Endodermal cell (in vitro differentiated cells): ENCODE results near the gene FANCB. TPM values are rescaled to one million over a fixed set of nuclear protein-coding genes. Genes with fewer than 3 reads are reported as not detected.

Experiments
- DNase-seq: peaks from one replicate; pipeline ENCODE4 v3.0.0-alpha.2; 2017
- H3K27ac ChIP-seq: 2 replicates; pipeline ENCODE4 v1.5.1; 2013; ENCODE audit warnings: mild to moderate bottlenecking, low read depth, low read length, moderate library complexity
- H3K27me3 ChIP-seq: 2 replicates; pipeline ENCODE4 v1.6.1; 2013; ENCODE audit warnings: mild to moderate bottlenecking, low read length, moderate library complexity; ENCODE audit not compliant: insufficient read depth, control insufficient read depth, poor library complexity, severe bottlenecking
- H3K36me3 ChIP-seq: 2 replicates; pipeline ENCODE4 v1.7.0; 2013; ENCODE audit warnings: mild to moderate bottlenecking, low read length, moderate library complexity; ENCODE audit not compliant: control insufficient read depth, insufficient read depth
- H3K4me1 ChIP-seq: one replicate; pipeline ENCODE4 v1.7.0; 2013; ENCODE audit warnings: low read length; ENCODE audit not compliant: control insufficient read depth, insufficient read depth
- H3K4me3 ChIP-seq: 2 replicates; pipeline ENCODE4 v1.5.1; 2013; ENCODE audit warnings: mild to moderate bottlenecking, low read length, moderate library complexity
- H3K9ac ChIP-seq: 2 replicates; pipeline ENCODE4 v1.6.1; 2013; ENCODE audit warnings: mild to moderate bottlenecking, low read length, moderate library complexity; ENCODE audit not compliant: poor library complexity, severe bottlenecking; ENCODE audit errors: extremely low read depth
- H3K9me3 ChIP-seq: 2 replicates; pipeline ENCODE4 v1.6.1; 2013; ENCODE audit warnings: mild to moderate bottlenecking, low read length, moderate library complexity; ENCODE audit not compliant: control insufficient read depth
- H3K27ac Mint-ChIP-seq: 2 replicates; pipeline ENCODE4 v1.8.0; 2020; ENCODE audit warnings: mixed read lengths
- H3K27me3 Mint-ChIP-seq: 2 replicates; pipeline ENCODE4 v1.8.0; 2021; ENCODE audit warnings: mild to moderate bottlenecking, mixed read lengths; ENCODE audit not compliant: insufficient read depth
- H3K36me3 Mint-ChIP-seq: 2 replicates; pipeline ENCODE4 v1.8.0; 2020; ENCODE audit warnings: low read depth, mixed read lengths
- H3K4me1 Mint-ChIP-seq: 2 replicates; pipeline ENCODE4 v1.8.0; 2020; ENCODE audit warnings: mixed read lengths
- H3K4me3 Mint-ChIP-seq: 2 replicates; pipeline ENCODE4 v1.8.0; 2020; ENCODE audit warnings: mild to moderate bottlenecking, moderate library complexity, mixed read lengths
- H3K9me3 Mint-ChIP-seq: 2 replicates; pipeline ENCODE4 v1.8.0; 2020; ENCODE audit warnings: mild to moderate bottlenecking, mixed read lengths
- CTCF ChIP-seq: fragments of 200-600 bp; sonication (generic); conservative IDR thresholded peaks from 2 replicates; pipeline ENCODE4 v1.5.0; 2021; ENCODE audit warnings: antibody characterized with exemption, mild to moderate bottlenecking
- WGBS, 2 experiments: methylation state at CpG; one replicate each; pipeline versions ENCODE4 v1.1.5 to v1.1.7; 2013; ENCODE audit warnings: missing lambda C conversion rate in 2 of 2, mixed read lengths in 1 of 2; ENCODE audit not compliant: insufficient coverage in 1 of 2, insufficient read length in 1 of 2; 5-methylcytosine and 5-hydroxymethylcytosine counted together
- total RNA-seq, 2 donors: library from RNA; stranded (reverse); fragmentation: NEBNext Ultra II Directional in 1 of 2; extraction: Animal tissue kit (Norgen Biotek cat#: 25700) in 1 of 2; gene quantifications; 2 replicates in 1 of 2; 3 replicates in 1 of 2; pipeline ENCODE4 v1.2.1, GENCODE V29; 2021

The FANCB gene
- total RNA-seq, 2 donors from 2014 or later: 12.8 to 15.2 TPM

- Histone ChIP-seq H3K9me3 (no peaks in the 10 kb centered on the region), H3K36me3 (peaks cover 3% of the 10 kb centered on the region), H3K4me1 (no peaks in the 10 kb centered on the region), H3K4me3 (no peak overlapping the region), H3K9ac (no peak overlapping the region), H3K27me3 (no peaks in the 10 kb centered on the region), H3K27ac (no peak overlapping the region)
- H3K27me3 Mint-ChIP-seq: no peaks in the 10 kb centered on the region
- WGBS, 2 experiments: 93 to 96% methylated on average over 2 to 6 of the region's 7 CpGs
- TF ChIP-seq CTCF: no peak
- no peaks in the 10 kb centered on the region for H3K4me1 Mint-ChIP-seq
- H3K4me3 Mint-ChIP-seq: no peak overlapping the region
- H3K36me3 Mint-ChIP-seq: peaks cover 9% of the 10 kb centered on the region
- no peak overlapping the region for H3K27ac Mint-ChIP-seq
- DNase-seq: no peak
- H3K9me3 Mint-ChIP-seq: peaks cover 33% of the 10 kb centered on the region
Observed at GRCh38 chrX:14875624-14876023, 2.8 kb upstream of the FANCB start.

DNA sequence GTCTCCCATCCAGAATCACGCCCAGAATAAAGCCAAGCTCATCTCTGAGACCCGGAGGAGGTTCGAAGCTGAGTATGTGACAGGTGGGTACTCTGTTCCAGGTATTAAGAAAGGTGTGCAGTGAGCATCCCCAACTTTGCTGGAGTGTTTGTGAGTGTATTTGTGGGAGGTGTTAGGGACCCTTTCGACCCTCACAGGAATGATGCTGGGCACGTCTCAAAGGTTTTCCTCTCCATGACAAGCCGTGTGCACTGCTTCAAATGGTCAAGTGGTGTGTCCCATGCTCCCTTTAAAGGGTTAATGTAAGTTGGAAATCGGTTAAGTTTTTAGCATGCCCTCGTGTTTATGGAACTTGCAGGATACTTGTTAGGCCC, 794 bp upstream of the FANCB start:
- peak overlapping the region; percentile 83 for H3K27ac Mint-ChIP-seq
- H3K4me3 ChIP-seq: peak overlapping the region; percentile 93

DNA sequence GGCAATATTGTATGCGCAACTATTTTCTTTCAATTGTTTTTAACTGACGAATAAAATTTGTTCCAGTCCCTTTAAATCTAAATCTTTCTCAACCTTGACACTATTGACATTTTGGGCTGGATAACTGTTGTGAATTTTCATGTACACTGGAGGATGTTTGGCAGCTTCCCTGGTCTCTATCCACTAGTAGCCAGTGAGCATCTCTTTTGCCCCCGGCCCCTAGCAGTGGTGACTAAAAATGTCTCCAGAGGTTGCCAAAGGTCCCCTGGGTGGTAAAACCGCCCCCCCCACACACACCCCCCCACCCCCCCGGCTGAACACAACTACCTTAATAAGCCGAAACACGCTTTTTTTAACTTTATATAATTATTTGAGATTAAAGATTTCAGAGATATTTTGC, 514 bp downstream of the FANCB start:
- no peaks in the 10 kb centered on the region for H3K27me3 ChIP-seq
- Mint-ChIP-seq H3K27ac (no peak overlapping the region), H3K9me3 (peaks cover 40% of the 10 kb centered on the region), H3K4me1 (no peaks in the 10 kb centered on the region), H3K36me3 (peaks cover 21% of the 10 kb centered on the region), H3K27me3 (no peaks in the 10 kb centered on the region), H3K4me3 (peak overlapping the region; percentile 75)
- no peaks in the 10 kb centered on the region for H3K4me1 ChIP-seq
- no peak for TF ChIP-seq CTCF
- WGBS, 2 experiments: 64% methylated on average over 2 of the region's 7 CpGs; no CpG with 5 or more reads in 1 of the 2 experiments
- peaks cover 16% of the 10 kb centered on the region for H3K36me3 ChIP-seq
- no peak for DNase-seq
- peak overlapping the region; percentile 60 for H3K9ac ChIP-seq
- H3K27ac ChIP-seq: no peak overlapping the region
- peak overlapping the region; percentile 85 for H3K4me3 ChIP-seq
- peaks cover 12% of the 10 kb centered on the region for H3K9me3 ChIP-seq

More for the DNA sequence above, 794 bp upstream of the FANCB start:
- Histone ChIP-seq H3K9me3 (no peaks in the 10 kb centered on the region), H3K36me3 (peaks cover 3% of the 10 kb centered on the region), H3K9ac (peak overlapping the region; percentile 59), H3K27ac (no peak overlapping the region), H3K4me1 (no peaks in the 10 kb centered on the region), H3K27me3 (no peaks in the 10 kb centered on the region)
- Mint-ChIP-seq H3K36me3 (peaks cover 11% of the 10 kb centered on the region), H3K9me3 (peaks cover 31% of the 10 kb centered on the region), H3K27me3 (no peaks in the 10 kb centered on the region), H3K4me3 (peak overlapping the region; percentile 75), H3K4me1 (no peaks in the 10 kb centered on the region)
- 1% methylated on average over 8 of the region's 8 CpGs; no CpG with 5 or more reads in 1 of the 2 experiments for WGBS, 2 experiments
- TF ChIP-seq CTCF: no peak
- no peak for DNase-seq
